HG03460 (cell line): ENCODE results near the gene HEY2.

Experiments used
- ATAC-seq: cut with Tn5 transposase; IDR thresholded peaks from one replicate; pipeline ENCODE4 v1.9.1; 2021; ENCODE audit not compliant: unreplicated experiment

Gene HEY2

DNA sequence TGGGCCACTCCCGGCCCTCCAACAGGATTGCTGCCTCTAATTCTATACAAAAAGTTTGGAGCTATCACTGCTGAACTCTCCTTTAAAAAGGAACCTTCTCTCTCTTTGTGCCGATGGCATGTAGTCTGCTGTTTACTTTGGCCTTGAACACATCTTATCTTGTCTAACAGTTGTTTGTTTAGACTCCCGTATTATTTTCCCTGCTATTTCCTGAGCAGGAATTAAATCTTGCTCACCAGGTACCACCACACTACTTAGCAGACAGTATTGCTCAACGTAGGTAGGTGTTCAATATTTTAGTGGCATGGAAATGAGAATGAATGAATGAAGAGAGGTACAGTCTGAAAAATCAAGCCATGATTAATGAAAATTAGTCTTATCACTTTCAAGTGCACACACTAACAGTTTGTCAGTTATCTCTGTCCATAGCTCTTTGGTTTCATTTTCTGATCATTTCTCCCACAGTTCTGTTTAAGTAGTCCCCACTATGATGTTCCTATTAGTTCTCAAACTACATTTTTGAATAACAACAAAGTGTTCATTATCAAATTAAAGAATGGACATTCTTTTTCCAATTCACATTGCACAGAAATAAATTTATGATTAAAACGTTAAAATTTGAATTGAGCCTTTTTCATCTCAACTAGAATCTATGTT is 6.8 kb upstream of the HEY2 start:
- no peak for ATAC-seq

DNA sequence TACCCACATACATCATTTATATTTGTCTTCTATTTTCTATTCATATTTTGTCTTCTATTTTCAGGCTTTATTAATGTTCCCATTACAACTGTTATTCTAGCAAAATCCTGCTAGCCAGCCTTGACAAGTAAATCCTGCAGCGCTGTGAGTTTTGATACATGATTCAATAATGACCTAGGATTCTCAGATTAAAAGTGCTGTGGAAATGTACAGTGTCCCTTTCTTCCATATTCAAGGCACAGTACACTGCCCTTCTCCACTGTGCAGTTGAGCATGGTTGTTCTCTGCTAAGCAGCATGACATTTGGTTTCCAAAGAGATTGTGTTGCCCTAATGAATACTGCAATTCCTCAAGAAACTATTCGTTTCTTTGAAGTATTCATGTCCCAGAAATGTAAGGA is 5.8 kb upstream of the HEY2 start:
- ATAC-seq = no peak

DNA sequence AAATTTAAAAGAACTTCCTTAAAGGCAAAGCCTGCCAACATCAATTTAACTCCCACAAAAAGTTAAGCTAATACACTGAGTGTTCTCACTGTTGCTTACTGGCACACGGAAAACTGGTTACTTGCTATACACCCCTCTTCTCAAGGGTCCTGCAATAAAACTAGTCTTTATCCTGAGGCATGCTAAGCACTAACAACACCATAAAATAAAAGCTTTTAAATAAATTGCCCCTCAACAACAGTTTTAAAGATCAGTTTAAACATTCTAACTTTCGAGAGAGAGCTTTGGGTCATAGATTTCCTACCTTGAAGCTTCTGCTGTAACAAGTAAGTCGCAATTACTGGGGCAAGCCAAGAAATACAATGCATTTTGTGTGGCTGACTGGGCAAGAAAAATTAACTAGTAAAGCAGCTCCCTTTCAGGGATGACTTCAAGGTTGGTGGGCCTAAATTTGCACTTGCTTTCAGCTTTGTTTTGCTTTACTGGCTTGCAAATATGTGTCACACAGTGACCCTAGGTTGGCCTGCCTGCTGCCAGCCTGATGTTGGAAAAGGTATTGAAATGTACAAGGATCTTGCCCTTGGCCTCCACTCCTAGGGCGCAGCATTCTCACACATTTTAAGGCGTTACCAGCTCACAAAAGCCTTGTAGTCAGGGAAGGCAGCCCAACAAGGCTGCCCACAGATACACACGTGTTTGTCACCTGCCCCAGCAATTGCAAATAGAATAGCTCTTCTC is 4.0 kb upstream of the HEY2 start:
- no peak for ATAC-seq

DNA sequence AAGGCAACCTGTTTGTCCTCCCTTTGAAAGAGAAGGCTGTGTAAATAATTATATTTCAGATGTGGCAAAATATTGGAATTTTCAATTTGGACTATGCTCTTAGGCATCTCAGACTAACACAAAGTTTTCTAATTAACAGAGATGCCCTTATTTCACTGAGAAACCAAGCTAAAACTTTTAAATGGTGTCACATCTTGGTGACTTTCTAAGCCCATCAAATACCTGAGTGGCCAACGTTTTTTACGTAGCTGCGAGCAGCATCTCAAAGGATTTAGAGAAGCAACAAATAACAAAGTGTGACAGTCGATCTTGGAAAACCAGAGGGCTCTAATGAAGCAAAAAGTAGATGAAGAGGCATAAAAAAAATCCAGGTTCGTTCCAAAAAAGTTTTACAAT is 3.4 kb upstream of the HEY2 start:
- ATAC-seq = no peak

DNA sequence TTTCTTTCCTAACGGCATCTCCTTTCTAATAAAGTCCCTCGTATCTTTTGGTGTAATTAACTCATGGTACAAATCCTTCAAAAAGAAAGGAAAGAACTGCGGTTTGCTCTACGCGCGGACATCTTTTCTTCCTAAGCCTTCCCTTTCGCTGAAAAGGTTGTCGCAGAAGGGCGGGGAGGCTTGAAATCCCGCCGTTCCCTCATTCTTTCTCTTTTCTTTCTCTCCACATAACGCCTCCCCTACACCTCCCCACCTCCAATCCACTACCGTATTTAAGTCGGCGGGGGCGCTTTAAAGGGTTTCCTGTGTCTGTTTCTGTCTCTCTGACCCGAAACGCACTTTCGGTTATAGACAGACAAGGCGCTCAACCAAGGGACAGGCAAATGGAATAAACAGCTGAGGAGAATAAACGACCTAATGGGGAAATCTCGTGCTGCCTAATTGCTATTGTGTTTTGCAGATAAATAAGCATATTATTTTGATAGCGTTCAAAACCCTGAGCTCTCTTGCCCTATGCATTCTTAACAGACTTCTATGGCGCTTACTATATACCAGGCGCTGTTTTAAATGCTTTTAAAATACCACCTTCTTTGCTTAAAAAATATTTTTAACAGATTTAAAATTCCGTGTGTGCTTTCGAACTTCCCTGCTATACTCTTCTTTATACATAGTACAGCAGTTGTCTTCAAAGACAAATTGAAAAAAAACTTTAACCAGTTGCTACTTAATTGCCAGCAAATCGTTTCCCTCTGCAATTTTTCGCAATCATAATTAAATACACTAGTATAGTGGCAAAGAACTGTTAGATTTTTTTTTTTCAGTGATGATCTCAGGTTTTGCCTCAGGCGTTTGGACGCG is 2.5 kb upstream of the HEY2 start:
- ATAC-seq = peak; percentile 47

DNA sequence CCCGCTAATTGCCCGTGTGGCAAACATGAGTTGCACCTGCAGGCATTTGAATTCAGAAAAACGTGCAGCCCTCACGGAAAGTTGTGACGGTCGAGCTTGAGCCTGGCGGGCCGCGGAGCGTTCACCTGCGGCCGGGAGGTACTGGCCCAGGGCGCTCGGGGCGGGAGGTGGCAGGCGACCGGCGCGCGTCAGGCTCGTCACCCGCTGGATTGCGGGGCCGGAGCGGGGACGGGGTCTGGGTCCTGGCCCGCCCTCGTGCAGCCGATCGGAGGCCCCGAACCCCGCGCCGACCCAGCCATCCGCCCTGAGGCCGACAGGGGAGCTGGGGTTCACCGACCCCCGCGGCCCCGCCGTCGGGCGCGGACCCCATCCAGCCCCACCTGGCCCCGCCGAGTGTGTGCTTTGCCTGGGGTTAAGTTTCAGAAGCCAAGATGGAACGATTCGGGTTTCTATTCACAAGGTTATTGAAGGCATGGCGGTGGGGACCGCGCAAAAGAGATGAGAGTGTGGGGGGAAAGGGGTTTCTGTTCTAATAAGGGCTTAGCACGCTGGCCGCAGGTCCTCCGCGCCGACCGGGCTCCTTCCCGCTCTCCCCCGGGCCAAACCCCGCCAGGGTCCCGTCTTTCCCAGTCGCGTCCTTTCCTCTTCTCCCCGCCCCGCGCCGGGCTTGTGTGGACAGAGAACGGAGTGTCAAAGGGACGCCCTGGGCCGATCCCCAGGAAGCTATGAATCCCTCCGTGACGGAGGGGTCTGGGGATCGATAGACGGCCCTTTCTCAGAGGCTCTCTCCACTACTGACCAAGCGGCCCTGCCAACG is 1.6 kb upstream of the HEY2 start:
- ATAC-seq = no peak

DNA sequence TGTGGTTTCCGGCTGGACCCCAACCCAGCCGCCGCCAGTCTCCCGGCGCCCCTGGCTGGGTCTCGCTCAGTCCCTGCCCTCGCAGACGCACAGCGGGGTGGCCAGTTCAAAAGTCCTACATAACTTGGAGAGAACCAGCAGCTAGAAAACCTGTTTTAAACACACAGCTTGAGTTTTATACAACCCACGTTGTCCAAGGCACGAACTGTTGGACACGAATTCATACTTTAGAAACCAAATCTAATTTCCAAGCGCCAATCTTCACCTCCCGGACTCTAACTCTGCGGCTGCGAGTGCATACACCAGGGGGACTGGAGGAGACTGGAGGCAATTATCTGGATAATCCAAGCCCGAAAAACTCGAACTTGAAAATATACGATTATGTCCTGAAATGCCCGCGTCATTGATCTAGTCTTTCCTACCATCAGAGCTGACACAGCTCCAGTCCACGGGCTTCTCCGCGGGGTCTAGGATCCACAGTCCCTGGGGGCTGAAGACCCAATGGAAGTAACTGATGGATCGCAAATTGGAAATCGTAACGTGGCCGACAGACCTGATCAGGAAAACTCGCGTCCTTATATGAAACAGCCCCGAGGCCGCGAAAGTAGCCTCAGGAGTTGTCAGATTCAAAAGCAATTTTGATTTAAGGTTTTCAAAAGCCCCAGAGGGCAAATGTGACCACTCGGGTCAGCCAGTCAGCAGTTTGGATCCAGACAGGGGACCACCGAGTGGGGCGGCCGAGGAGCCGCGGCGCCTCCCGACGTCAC is 843 bp upstream of the HEY2 start:
- ATAC-seq = no peak

DNA sequence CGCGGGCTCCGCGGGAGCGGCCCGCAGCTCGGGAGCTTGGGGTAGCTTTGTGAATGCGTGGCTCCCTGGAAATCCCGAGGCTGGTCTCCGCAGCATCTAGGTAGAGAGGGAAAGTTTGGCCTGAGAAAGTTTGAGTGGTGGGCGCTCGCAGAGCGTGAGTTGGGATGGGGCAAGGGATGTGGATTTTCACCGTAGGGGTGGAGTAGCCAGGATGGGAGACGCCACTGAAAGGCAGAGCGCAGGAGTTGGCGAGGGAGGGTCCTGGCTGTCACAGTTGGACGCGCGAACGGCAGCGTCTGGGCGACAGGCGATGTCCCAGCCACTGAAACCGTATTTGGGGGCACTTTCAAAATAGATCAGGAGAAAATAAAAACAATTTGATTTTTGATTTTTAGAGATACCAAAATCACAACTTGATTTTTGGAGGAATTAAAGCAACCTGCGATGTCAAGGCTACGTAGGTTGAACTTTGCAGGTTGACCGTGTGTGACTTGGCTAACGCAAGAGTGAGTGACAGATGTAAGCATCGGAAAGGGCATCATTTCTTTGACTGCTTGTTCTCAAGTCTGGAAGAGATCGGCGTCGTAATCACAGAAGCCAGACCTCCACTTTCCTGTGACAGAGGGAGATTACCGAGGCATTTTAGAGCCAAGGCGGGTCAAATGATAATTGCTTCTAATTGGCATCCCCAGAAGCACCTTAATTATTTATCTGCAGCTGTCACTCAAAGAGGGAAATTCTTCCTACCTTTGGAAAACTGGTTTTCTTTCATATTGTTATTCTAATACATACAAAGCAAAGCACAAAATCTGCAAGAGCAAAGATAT is 646 bp downstream of the HEY2 start:
- no peak for ATAC-seq

DNA sequence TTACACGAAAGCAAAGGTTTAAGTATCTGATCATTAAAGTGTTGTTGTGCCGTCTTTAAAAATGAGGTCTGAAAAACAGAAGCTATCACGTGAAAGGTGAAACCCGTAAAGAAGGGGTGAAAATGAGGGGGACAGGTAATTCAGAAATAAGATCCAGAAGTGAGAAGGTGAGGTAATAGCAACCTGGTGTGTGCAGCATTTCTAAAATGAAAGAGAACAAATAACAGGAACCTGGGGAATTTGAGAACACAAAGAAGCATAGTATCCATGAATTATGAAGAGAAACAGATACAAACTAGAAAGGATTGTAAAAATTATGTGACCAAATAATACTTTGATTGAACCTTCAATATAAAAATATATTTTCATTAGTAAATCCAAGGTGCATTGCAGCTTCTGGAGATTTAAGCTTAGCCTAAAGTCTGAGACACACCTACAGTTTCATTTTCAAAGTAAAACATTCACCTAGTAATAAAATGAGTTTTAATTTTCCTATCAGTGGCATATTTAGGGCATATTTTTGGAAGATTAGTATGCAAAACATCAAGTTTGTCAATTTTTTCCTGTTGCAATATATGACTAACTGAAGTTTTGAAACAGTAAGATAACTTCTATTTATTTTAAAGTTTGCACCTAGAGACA is 1.4 kb downstream of the HEY2 start:
- ATAC-seq = no peak

DNA sequence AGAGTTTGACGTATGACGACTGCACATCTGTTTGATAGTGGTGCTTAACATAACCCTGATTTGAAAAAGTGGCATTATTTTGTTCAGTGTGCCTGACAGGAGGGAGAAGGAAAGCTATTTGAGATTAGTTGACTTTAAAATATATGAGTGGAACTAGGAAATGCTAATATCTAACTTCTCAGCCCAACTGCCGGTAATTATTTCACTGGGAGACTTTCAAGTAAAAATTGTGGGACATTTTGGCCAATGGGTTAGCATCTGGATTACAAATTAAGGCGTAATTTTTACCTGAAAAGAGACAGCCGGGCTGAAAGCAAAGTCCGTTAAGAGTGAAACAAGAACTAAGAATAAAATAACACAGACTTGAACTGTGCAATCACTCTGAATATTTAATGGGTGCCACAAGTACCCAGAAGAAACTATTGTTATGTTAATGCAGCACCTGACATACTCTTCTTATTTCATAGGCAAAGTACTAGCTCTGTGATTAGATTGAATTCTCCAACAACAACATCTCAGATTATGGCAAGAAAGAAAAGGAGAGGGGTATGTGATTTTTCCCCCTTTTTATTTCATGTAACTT is 2.0 kb downstream of the HEY2 start:
- no peak for ATAC-seq

DNA sequence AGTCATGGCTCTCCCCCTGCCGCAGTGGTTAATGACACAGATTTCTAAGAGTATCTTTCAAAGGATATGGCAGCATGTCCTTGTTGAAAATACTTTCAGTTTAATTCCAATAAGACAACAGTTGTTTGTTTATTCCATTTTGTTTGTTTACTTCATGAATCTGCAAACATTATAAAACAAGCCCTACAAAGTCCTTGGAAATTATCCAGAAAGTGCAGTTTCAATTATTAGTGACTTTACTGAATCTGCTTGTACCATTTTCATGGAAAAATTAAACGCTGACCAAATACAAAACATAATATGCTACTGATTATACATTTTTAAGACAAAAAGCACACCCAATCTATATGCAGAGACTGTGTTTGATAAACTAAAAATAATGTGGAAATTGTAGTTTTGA is 3.3 kb downstream of the HEY2 start:
- no peak for ATAC-seq

DNA sequence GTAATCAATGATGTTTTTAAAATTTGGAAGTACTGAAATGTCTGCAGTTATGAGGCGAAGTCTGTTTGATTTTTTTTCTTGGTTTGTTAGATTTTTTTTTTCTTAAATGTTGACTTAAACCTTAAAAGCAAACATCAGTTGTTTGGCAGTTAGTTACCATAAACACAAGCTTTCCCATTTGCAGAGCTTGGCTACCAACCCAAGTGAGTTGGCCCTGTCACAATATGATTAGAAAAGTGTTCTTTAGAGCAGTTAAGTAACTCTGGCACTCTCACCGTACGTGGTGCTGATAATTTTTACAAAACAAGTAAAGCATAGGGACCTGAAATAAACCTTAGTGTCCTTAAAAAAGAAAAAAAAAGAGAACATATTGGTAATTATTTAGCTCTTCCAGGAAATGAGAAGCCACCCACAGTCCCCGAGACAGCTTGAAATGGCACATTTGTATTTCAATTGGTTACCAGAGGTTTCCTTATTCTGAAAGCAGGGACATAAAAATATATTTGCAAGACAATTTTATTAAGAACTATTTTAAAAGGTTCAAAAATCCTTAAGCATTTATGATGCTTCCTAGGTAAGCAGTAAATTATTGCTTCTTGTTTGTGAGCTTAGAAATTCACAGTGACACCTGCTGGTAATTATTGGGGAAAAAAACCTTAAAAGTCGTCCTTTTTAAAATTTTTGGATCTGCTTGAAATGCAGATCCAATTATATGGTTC is 3.9 kb downstream of the HEY2 start:
- no peak for ATAC-seq

DNA sequence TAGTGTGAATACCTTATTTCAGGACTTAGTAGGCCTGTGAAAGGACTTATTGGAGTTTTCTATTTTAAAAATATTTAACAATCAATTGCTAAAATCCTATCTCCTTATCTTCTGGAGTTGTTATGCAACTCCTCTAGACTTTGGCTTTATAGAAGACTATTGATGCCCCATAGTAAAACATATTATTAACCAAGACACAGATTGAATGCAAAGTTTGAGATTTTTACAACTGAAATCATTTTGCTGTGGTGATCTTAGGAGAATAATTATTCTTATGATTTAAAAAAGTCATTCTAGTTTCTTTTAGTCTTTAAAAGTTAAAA is 4.5 kb downstream of the HEY2 start:
- ATAC-seq = no peak

DNA sequence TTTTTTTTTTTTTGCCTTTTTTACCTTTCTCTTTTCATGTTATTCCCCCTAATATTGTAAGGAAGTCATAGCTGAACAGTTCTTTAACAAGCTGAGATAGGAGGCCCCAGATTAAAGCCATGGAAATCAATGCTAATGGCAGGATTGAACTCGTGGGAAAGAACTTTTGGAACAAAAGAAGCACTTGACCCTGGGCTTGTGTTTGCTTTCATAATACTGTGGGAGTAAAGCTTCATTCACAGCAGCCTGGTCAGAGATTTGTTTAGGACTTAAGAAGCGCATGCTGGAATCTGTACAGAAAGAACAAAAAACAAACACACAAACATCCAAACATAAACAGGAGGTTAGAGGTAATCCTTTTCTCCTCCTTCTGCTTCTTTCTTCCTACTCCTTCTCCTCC is 5.1 kb downstream of the HEY2 start:
- ATAC-seq = no peak

DNA sequence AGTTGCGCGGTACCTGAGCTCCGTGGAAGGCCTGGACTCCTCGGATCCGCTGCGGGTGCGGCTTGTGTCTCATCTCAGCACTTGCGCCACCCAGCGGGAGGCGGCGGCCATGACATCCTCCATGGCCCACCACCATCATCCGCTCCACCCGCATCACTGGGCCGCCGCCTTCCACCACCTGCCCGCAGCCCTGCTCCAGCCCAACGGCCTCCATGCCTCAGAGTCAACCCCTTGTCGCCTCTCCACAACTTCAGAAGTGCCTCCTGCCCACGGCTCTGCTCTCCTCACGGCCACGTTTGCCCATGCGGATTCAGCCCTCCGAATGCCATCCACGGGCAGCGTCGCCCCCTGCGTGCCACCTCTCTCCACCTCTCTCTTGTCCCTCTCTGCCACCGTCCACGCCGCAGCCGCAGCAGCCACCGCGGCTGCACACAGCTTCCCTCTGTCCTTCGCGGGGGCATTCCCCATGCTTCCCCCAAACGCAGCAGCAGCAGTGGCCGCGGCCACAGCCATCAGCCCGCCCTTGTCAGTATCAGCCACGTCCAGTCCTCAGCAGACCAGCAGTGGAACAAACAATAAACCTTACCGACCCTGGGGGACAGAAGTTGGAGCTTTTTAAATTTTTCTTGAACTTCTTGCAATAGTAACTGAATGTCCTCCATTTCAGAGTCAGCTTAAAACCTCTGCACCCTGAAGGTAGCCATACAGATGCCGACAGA is 9.9 kb downstream of the HEY2 start:
- ATAC-seq = no peak

DNA sequence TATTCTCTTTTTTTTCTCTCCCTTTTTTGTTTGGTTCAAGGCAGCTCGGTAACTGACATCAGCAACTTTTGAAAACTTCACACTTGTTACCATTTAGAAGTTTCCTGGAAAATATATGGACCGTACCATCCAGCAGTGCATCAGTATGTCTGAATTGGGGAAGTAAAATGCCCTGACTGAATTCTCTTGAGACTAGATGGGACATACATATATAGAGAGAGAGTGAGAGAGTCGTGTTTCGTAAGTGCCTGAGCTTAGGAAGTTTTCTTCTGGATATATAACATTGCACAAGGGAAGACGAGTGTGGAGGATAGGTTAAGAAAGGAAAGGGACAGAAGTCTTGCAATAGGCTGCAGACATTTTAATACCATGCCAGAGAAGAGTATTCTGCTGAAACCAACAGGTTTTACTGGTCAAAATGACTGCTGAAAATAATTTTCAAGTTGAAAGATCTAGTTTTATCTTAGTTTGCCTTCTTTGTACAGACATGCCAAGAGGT is 10.6 kb downstream of the HEY2 start:
- ATAC-seq = no peak

DNA sequence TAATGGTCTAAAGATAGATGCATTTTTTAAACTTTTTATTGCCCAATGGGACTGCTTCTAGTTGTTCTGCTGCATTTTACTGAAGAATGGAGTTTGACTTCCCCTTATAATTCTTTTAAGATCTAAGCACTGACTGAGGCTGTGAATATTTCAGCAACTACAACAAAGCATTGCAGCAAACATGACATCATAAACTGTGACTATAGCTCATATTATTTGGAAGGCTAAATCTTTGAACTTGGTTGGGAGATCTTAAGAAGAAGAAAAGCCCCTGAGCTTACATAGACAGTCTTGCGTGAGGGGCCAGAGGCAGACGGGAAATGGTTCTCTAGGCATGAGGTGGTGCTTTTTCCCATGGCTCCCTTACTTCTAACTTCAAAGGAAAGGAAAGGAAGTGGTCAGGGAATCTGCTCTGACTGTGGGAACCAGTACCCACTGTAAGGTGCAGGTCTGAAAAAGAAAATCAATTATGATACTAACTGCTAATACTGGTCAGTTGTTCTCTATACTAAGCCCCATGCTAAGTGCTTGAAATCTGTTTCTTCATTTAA is 14.8 kb downstream of the HEY2 start:
- ATAC-seq = no peak
